Muscle layer of duodenum (tissue), 2 donors: ENCODE measurements around the gene AXDND1.
"Not testable (repeated sequence)": the region's sequence is repeated elsewhere in the genome, so short reads cannot be mapped to it uniquely, and the experiment has no call there.

Source experiments
- H3K27ac ChIP-seq: one replicate; pipeline ENCODE4 v1.7.0; 2013; ENCODE audit warnings: mild to moderate bottlenecking, low read length
- H3K27me3 ChIP-seq: one replicate; pipeline ENCODE4 v1.7.0; 2013; ENCODE audit warnings: low read depth, mild to moderate bottlenecking, control low read depth, low read length
- H3K36me3 ChIP-seq, 2 donors: one replicate each; pipeline ENCODE4 v1.7.0; 2013; ENCODE audit warnings: low read length in 2 of 2, control low read depth in 1 of 2, mild to moderate bottlenecking in 1 of 2; ENCODE audit not compliant: insufficient read depth in 2 of 2, control insufficient read depth in 1 of 2
- H3K4me1 ChIP-seq, 2 donors: one replicate each; pipeline ENCODE4 v1.7.0; 2013; ENCODE audit warnings: low read length in 2 of 2, mild to moderate bottlenecking in 2 of 2, control low read depth in 1 of 2, moderate library complexity in 1 of 2; ENCODE audit not compliant: insufficient read depth in 2 of 2, control insufficient read depth in 1 of 2
- H3K4me3 ChIP-seq, 2 donors: one replicate each; pipeline ENCODE4 v1.7.0; 2013; ENCODE audit warnings: low read length in 2 of 2, low read depth in 1 of 2, mild to moderate bottlenecking in 1 of 2
- H3K9me3 ChIP-seq, 2 donors: one replicate each; pipeline ENCODE4 v1.7.0; 2013; ENCODE audit warnings: low read length in 2 of 2, control low read depth in 1 of 2, mild to moderate bottlenecking in 1 of 2; ENCODE audit not compliant: control insufficient read depth in 1 of 2
- donor health status: healthy.

The AXDND1 gene

GRCh38 chr1:179334440-179334839 is 31.3 kb upstream of the AXDND1 start:
- H3K9me3 ChIP-seq = no peaks in the 10 kb centered on the region
- H3K36me3 ChIP-seq = peaks cover 0 to 9% of the 10 kb centered on the region in 2 donors
- H3K4me1 ChIP-seq = no peaks in the 10 kb centered on the region
- H3K4me3 ChIP-seq = no peak overlapping the region
- H3K27me3 ChIP-seq = no peaks in the 10 kb centered on the region
- no peak overlapping the region for H3K27ac ChIP-seq

GRCh38 chr1:179337288-179337687 is 28.5 kb upstream of the AXDND1 start:
- no peaks in the 10 kb centered on the region for H3K9me3 ChIP-seq
- H3K27ac ChIP-seq = no peak overlapping the region
- H3K4me1 ChIP-seq = no peaks in the 10 kb centered on the region
- H3K36me3 ChIP-seq = peaks cover 4 to 14% of the 10 kb centered on the region in 2 donors
- no peaks in the 10 kb centered on the region for H3K27me3 ChIP-seq
- H3K4me3 ChIP-seq = no peak overlapping the region

- no peak overlapping the region for H3K4me3 ChIP-seq
- no peaks in the 10 kb centered on the region for H3K4me1 ChIP-seq
- H3K27me3 ChIP-seq = no peaks in the 10 kb centered on the region
- H3K36me3 ChIP-seq = peaks cover 10 to 14% of the 10 kb centered on the region in 2 donors
- no peaks in the 10 kb centered on the region for H3K9me3 ChIP-seq
- no peak overlapping the region for H3K27ac ChIP-seq
Observed at GRCh38 chr1:179337942-179338560, 27.7 kb upstream of the AXDND1 start.

- no peaks in the 10 kb centered on the region for H3K4me1 ChIP-seq
- no peak overlapping the region for H3K4me3 ChIP-seq
- no peak overlapping the region for H3K27ac ChIP-seq
- H3K27me3 ChIP-seq = no peaks in the 10 kb centered on the region
- H3K9me3 ChIP-seq = no peaks in the 10 kb centered on the region
- peaks cover 19 to 29% of the 10 kb centered on the region in 2 donors for H3K36me3 ChIP-seq
Observed at GRCh38 chr1:179340918-179341317, 24.9 kb upstream of the AXDND1 start.

- H3K27me3 ChIP-seq = no peaks in the 10 kb centered on the region
- peaks cover 19 to 29% of the 10 kb centered on the region in 2 donors for H3K36me3 ChIP-seq
- H3K4me1 ChIP-seq = no peaks in the 10 kb centered on the region
- H3K9me3 ChIP-seq = no peaks in the 10 kb centered on the region
- H3K4me3 ChIP-seq = no peak overlapping the region
- no peak overlapping the region for H3K27ac ChIP-seq
Observed at GRCh38 chr1:179341943-179342547, 23.7 kb upstream of the AXDND1 start.

GRCh38 chr1:179342740-179343404 is 22.9 kb upstream of the AXDND1 start:
- Histone ChIP-seq H3K4me1 (no peaks in the 10 kb centered on the region), H3K36me3 (peaks cover 24 to 26% of the 10 kb centered on the region in 2 donors), H3K27ac (no peak overlapping the region), H3K9me3 (no peaks in the 10 kb centered on the region), H3K27me3 (no peaks in the 10 kb centered on the region), H3K4me3 (no peak overlapping the region)

GRCh38 chr1:179351281-179351680 is 14.5 kb upstream of the AXDND1 start:
- Histone ChIP-seq H3K4me1 (no peaks in the 10 kb centered on the region), H3K36me3 (peaks cover 24 to 40% of the 10 kb centered on the region in 2 donors), H3K27me3 (no peaks in the 10 kb centered on the region), H3K27ac (no peak overlapping the region), H3K4me3 (no peak overlapping the region), H3K9me3 (no peaks in the 10 kb centered on the region)

- Histone ChIP-seq H3K27me3 (no peaks in the 10 kb centered on the region), H3K27ac (no peak overlapping the region), H3K4me1 (no peaks in the 10 kb centered on the region), H3K4me3 (no peak overlapping the region), H3K9me3 (no peaks in the 10 kb centered on the region), H3K36me3 (peaks cover 24 to 40% of the 10 kb centered on the region in 2 donors)
Observed at GRCh38 chr1:179352236-179352635, 13.5 kb upstream of the AXDND1 start.

GRCh38 chr1:179353546-179353945 is 12.2 kb upstream of the AXDND1 start:
- H3K4me3 ChIP-seq = no peak overlapping the region
- no peaks in the 10 kb centered on the region for H3K9me3 ChIP-seq
- no peaks in the 10 kb centered on the region for H3K4me1 ChIP-seq
- H3K27ac ChIP-seq = no peak overlapping the region
- no peaks in the 10 kb centered on the region for H3K27me3 ChIP-seq
- peaks cover 23 to 28% of the 10 kb centered on the region in 2 donors for H3K36me3 ChIP-seq

- not testable (repeated sequence) for H3K36me3 ChIP-seq, H3K4me1 ChIP-seq, H3K27me3 ChIP-seq, H3K4me3 ChIP-seq, H3K27ac ChIP-seq, H3K9me3 ChIP-seq
Observed at GRCh38 chr1:179361631-179362030, 4.1 kb upstream of the AXDND1 start.

- peak overlapping the region; percentile 79 to 88 for H3K4me3 ChIP-seq
- H3K27me3 ChIP-seq = no peaks in the 10 kb centered on the region
- peaks cover 0 to 3% of the 10 kb centered on the region in 2 donors for H3K36me3 ChIP-seq
- H3K9me3 ChIP-seq = no peaks in the 10 kb centered on the region
- no peaks in the 10 kb centered on the region for H3K4me1 ChIP-seq
- peak overlapping the region; percentile 93 for H3K27ac ChIP-seq
Observed at GRCh38 chr1:179366093-179366800, 476 bp downstream of the AXDND1 start.
